A549 (cell line): ENCODE measurements around the gene ENTHD1. TPM values are rescaled to one million over a fixed set of nuclear protein-coding genes. Genes with fewer than 3 reads are reported as not detected.

Experiments used
- ATAC-seq, 2 experiments: fragments of 200-7000 bp in 1 of 2; fragments of >200 bp in 1 of 2; cut with Nextera tagmentation in 1 of 2; cut with Tn5 transposase in 1 of 2; 3 replicates each; pipeline versions ENCODE4 v1.8.0 to v1.9.1; 2018 to 2020; ENCODE audit warnings: mild to moderate bottlenecking in 1 of 2, moderate library complexity in 1 of 2
- CTCF ChIA-PET: fragments of 300-600 bp; sonication (Branson Sonifier 250); formaldehyde crosslinking; extraction: SDS; loops from one replicate; lab custom pipeline; 2021; ENCODE audit warnings: antibody characterized with exemption, inconsistent platforms; lab: Yijun Ruan, JAX
- POLR2A ChIA-PET: fragments of 350-600 bp; formaldehyde crosslinking; extraction: SDS; loops from one replicate; lab custom pipeline; 2021; ENCODE audit warnings: antibody characterized with exemption, inconsistent platforms; lab: Yijun Ruan, JAX
- DNase-seq, 2 experiments: peaks; one replicate each; pipeline versions ENCODE4 v3.0.0 to v3.0.0-alpha.2; 2011 to 2016; ENCODE audit warnings: low read depth in 1 of 2, low spot score in 1 of 2
- FAIRE-seq: peaks from 2 replicates; lab custom pipeline; 2011; peaks lifted over from hg19 to GRCh38; lab: Jason Lieb, UNC
- H3K27ac ChIP-seq, 2 experiments: fragments of >200 bp; sonication (Bioruptor Twin); formaldehyde crosslinking; 3 replicates each; pipeline ENCODE4 v1.5.1; 2016 to 2017
- H3K4me1 ChIP-seq: fragments of >200 bp; sonication (Bioruptor Twin); formaldehyde crosslinking; 3 replicates; pipeline ENCODE4 v1.6.1; 2016
- H3K4me2 ChIP-seq: fragments of >200 bp; sonication (Bioruptor Twin); formaldehyde crosslinking; 3 replicates; pipeline ENCODE4 v1.6.1; 2016
- H3K4me3 ChIP-seq: fragments of >200 bp; sonication (Bioruptor Twin); formaldehyde crosslinking; 3 replicates; pipeline ENCODE4 v1.5.1; 2016
- H3K9me3 ChIP-seq: fragments of >200 bp; sonication (Bioruptor Twin); formaldehyde crosslinking; 3 replicates; pipeline ENCODE4 v1.6.1; 2016
- CHD4 ChIP-seq: fragments of 200-600 bp; sonication (generic); IDR thresholded peaks from 2 replicates; pipeline ENCODE4 v1.6.1; 2016; ENCODE audit warnings: antibody characterized with exemption, mild to moderate bottlenecking, borderline replicate concordance
- EHMT2 ChIP-seq: fragments of 200-600 bp; sonication (generic); IDR thresholded peaks from 2 replicates; pipeline ENCODE4 v1.6.1; 2016; ENCODE audit warnings: antibody characterized with exemption, low read depth, mild to moderate bottlenecking, moderate library complexity
- FOSB ChIP-seq: fragments of 250-450 bp; sonication (Bioruptor Pico); IDR thresholded peaks from 2 replicates; pipeline ENCODE4 v1.5.0; 2020; ENCODE audit warnings: mild to moderate bottlenecking, moderate library complexity
- HOXA7 ChIP-seq: fragments of 250-450 bp; sonication (Bioruptor Pico); IDR thresholded peaks from 2 replicates; pipeline ENCODE4 v1.5.0; 2020; ENCODE audit warnings: mild to moderate bottlenecking, moderate library complexity
- JUNB ChIP-seq: fragments of >200 bp; sonication (Bioruptor Twin); formaldehyde crosslinking; IDR thresholded peaks from 2 replicates; pipeline ENCODE4 v1.6.1; 2016
- MAZ ChIP-seq: fragments of 150-350 bp; IDR thresholded peaks from 2 replicates; pipeline ENCODE4 v1.6.1; 2014; ENCODE audit warnings: antibody characterized with exemption, low read depth, low read length, borderline replicate concordance
- POLR2AphosphoS2 ChIP-seq: conservative IDR thresholded peaks from 2 replicates; pipeline ENCODE4 v1.6.1; 2012; ENCODE audit warnings: low read length, improper control_type of control experiment, inconsistent platforms
- RAD21 ChIP-seq, 2 experiments: fragments of >200 bp in 1 of 2; sonication (Bioruptor Twin) in 1 of 2; formaldehyde crosslinking in 1 of 2; IDR thresholded peaks in 1 of 2; conservative IDR thresholded peaks in 1 of 2; 2 replicates in 1 of 2; 3 replicates in 1 of 2; pipeline ENCODE4 v1.6.1; 2012 to 2018; ENCODE audit warnings: inconsistent platforms in 1 of 2
- RARB ChIP-seq: fragments of 250-450 bp; sonication (Bioruptor Pico); IDR thresholded peaks from 2 replicates; pipeline ENCODE4 v1.8.0; 2021; ENCODE audit warnings: mild to moderate bottlenecking, moderate library complexity
- RCOR1 ChIP-seq: fragments of 150-350 bp; IDR thresholded peaks from 2 replicates; pipeline ENCODE4 v1.6.1; 2014; ENCODE audit warnings: antibody characterized with exemption, low read length, low read depth
- RFX5 ChIP-seq: fragments of 450-650 bp; IDR thresholded peaks from 2 replicates; pipeline ENCODE4 v1.7.1; 2014; ENCODE audit warnings: antibody characterized with exemption, mild to moderate bottlenecking, moderate library complexity
- SMC3 ChIP-seq: fragments of >200 bp; sonication (Bioruptor Twin); formaldehyde crosslinking; IDR thresholded peaks from 3 replicates; pipeline ENCODE4 v1.6.1; 2018; ENCODE audit warnings: inconsistent platforms
- TFCP2L1 ChIP-seq: fragments of 250-450 bp; sonication (Bioruptor Pico); IDR thresholded peaks from 2 replicates; pipeline ENCODE4 v1.5.0; 2021; ENCODE audit warnings: mild to moderate bottlenecking
- ZFP36 ChIP-seq: fragments of 450-650 bp; IDR thresholded peaks from 2 replicates; pipeline ENCODE4 v1.6.1; 2014; ENCODE audit warnings: borderline replicate concordance; ENCODE audit not compliant: partially characterized antibody
- ZSCAN20 ChIP-seq: fragments of 250-450 bp; sonication (Bioruptor Pico); IDR thresholded peaks from 2 replicates; pipeline ENCODE4 v1.8.0; 2022; ENCODE audit warnings: mild to moderate bottlenecking, moderate library complexity
- WGBS: methylation state at CpG from one replicate; pipeline ENCODE4 v1.1.6; 2017; ENCODE audit errors: missing lambda C conversion rate; 5-methylcytosine and 5-hydroxymethylcytosine counted together
- polyA plus RNA-seq, 4 experiments: library from polyadenylated mRNA; depleted of rRNA in 3 of 4; stranded (reverse); fragments of >200 nt; fragmentation: RNase III in 1 of 4; extraction: RNeasy Plus Mini Kit Qiagen cat#74134 plus additional on column Dnase treatment in 1 of 4; gene quantifications; 2 replicates in 3 of 4; 3 replicates in 1 of 4; pipeline ENCODE4 v1.2.3, GENCODE V29; 2011 to 2017
- TF ChIP-seq, protein P1 (sequence below): IDR thresholded peaks from 2 replicates; pipeline ENCODE4 v1.6.1; 2012; ENCODE audit warnings: low read depth, borderline replicate concordance
- TF ChIP-seq, protein P2 (sequence below): IDR thresholded peaks from 2 replicates; pipeline ENCODE4 v1.6.1; 2012
- TF ChIP-seq, protein P3 (sequence below): fragments of 250-450 bp; sonication (Bioruptor Pico); IDR thresholded peaks from 2 replicates; pipeline ENCODE4 v1.5.0; 2021; ENCODE audit warnings: mild to moderate bottlenecking, moderate library complexity, borderline replicate concordance
- TF ChIP-seq, protein P4 (sequence below): IDR thresholded peaks from 2 replicates; pipeline ENCODE4 v1.6.1; 2012
- TF ChIP-seq, protein P5 (sequence below): fragments of 250-450 bp; sonication (Bioruptor Pico); IDR thresholded peaks from 2 replicates; pipeline ENCODE4 v1.5.0; 2020; ENCODE audit warnings: low read depth, mild to moderate bottlenecking, moderate library complexity
- TF ChIP-seq, protein P6 (sequence below): fragments of 450-650 bp; IDR thresholded peaks from 2 replicates; pipeline ENCODE4 v1.6.1; 2014; ENCODE audit warnings: antibody characterized with exemption
- TF ChIP-seq, protein P7 (sequence below): fragments of >200 bp; sonication (Bioruptor Twin); formaldehyde crosslinking; IDR thresholded peaks from 3 replicates; pipeline ENCODE4 v1.5.1; 2016

ENTHD1 gene
- polyA plus RNA-seq, 2 of the 4 experiments (the other 2 are of a cell fraction) = not detected

DNA sequence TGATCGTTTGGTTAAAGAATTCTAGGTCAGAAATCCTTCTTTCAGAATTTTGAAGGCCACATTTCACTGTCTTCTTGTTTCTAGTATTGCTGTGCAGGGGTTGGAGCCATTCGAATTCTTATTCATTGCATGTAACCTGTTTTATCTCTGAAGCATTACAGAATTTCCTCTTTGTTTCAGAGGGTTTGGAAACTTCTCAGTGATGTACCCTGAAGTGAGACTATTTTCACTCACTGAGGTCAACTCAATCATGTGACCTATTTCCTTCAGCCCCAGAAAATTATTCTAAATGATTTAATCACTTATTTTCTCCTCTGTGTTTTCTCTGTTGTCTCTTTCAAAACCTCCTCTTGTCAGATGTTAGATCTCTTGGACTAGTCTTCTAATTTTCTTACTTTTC, 147.8 kb downstream of the ENTHD1 start:
- H3K9me3 ChIP-seq = no peaks in the 10 kb centered on the region
- CTCF ChIA-PET = no interaction called here
- H3K4me3 ChIP-seq = no peak overlapping the region
- no peak for ATAC-seq
- no peak for FAIRE-seq
- H3K4me2 ChIP-seq = no peak overlapping the region
- POLR2A ChIA-PET = no interaction called here
- TF ChIP-seq RFX5 = no peak
- no peak for TF ChIP-seq MAZ
- TF ChIP-seq SMC3 = no peak
- TF ChIP-seq TFCP2L1 (CRISPR knock-in tag) = no peak
- no peak for TF ChIP-seq ZFP36
- TF ChIP-seq POLR2AphosphoS2 = no peak
- no peak for TF ChIP-seq ZSCAN20 (CRISPR knock-in tag)
- no peak for TF ChIP-seq FOSB (CRISPR knock-in tag)
- no peak for TF ChIP-seq JUNB
- TF ChIP-seq, protein P1, sequence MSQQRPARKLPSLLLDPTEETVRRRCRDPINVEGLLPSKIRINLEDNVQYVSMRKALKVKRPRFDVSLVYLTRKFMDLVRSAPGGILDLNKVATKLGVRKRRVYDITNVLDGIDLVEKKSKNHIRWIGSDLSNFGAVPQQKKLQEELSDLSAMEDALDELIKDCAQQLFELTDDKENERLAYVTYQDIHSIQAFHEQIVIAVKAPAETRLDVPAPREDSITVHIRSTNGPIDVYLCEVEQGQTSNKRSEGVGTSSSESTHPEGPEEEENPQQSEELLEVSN = no peak
- no peak for TF ChIP-seq RARB (CRISPR knock-in tag)
- TF ChIP-seq, protein P2, sequence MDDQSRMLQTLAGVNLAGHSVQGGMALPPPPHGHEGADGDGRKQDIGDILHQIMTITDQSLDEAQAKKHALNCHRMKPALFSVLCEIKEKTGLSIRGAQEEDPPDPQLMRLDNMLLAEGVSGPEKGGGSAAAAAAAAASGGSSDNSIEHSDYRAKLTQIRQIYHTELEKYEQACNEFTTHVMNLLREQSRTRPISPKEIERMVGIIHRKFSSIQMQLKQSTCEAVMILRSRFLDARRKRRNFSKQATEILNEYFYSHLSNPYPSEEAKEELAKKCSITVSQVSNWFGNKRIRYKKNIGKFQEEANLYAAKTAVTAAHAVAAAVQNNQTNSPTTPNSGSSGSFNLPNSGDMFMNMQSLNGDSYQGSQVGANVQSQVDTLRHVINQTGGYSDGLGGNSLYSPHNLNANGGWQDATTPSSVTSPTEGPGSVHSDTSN = no peak
- TF ChIP-seq, protein P3, sequence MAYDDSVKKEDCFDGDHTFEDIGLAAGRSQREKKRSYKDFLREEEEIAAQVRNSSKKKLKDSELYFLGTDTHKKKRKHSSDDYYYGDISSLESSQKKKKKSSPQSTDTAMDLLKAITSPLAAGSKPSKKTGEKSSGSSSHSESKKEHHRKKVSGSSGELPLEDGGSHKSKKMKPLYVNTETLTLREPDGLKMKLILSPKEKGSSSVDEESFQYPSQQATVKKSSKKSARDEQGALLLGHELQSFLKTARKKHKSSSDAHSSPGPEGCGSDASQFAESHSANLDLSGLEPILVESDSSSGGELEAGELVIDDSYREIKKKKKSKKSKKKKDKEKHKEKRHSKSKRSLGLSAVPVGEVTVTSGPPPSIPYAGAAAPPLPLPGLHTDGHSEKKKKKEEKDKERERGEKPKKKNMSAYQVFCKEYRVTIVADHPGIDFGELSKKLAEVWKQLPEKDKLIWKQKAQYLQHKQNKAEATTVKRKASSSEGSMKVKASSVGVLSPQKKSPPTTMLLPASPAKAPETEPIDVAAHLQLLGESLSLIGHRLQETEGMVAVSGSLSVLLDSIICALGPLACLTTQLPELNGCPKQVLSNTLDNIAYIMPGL (CRISPR knock-in tag) = no peak
- TF ChIP-seq, protein P4, sequence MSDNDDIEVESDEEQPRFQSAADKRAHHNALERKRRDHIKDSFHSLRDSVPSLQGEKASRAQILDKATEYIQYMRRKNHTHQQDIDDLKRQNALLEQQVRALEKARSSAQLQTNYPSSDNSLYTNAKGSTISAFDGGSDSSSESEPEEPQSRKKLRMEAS = no peak
- TF ChIP-seq, protein P5, sequence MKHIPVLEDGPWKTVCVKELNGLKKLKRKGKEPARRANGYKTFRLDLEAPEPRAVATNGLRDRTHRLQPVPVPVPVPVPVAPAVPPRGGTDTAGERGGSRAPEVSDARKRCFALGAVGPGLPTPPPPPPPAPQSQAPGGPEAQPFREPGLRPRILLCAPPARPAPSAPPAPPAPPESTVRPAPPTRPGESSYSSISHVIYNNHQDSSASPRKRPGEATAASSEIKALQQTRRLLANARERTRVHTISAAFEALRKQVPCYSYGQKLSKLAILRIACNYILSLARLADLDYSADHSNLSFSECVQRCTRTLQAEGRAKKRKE = no peak
- no peak for TF ChIP-seq EHMT2
- TF ChIP-seq, protein P6, sequence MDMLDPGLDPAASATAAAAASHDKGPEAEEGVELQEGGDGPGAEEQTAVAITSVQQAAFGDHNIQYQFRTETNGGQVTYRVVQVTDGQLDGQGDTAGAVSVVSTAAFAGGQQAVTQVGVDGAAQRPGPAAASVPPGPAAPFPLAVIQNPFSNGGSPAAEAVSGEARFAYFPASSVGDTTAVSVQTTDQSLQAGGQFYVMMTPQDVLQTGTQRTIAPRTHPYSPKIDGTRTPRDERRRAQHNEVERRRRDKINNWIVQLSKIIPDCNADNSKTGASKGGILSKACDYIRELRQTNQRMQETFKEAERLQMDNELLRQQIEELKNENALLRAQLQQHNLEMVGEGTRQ = no peak
- H3K4me1 ChIP-seq = no peaks in the 10 kb centered on the region
- no peak for DNase-seq
- WGBS = 3% methylated on average over 2 of the region's 2 CpGs
- H3K27ac ChIP-seq = no peak overlapping the region

DNA sequence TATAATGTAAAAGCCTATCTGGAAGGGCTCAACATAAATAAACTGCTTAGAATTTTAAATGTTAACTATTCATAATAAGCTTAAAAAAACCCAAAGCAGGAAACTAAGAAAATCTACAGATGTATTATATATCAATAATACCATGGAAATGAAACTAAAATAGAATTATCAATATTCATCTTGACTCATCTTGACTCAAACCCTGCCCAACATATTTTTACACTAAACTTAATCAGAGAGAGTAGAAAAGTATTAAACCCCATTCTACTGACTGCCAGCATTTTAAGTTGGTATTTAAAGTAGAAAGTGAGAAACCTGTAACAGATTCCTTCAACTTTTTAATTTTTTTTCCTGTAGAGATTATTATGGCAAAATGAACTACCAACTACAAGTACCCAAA, 149.2 kb downstream of the ENTHD1 start:
- H3K4me1 ChIP-seq = no peaks in the 10 kb centered on the region
- CTCF ChIA-PET = no interaction called here
- H3K27ac ChIP-seq = no peak overlapping the region
- DNase-seq = no peak
- no peak for ATAC-seq
- FAIRE-seq = no peak
- peaks cover 4% of the 10 kb centered on the region; the same call in 1 of the 3 replicates for H3K9me3 ChIP-seq
- POLR2A ChIA-PET = no interaction called here
- TF ChIP-seq CHD4 (no peak), RCOR1 (no peak), JUNB (no peak), RAD21 (conservative IDR thresholded peaks at IDR 0.05 in 1 of 2, IDR thresholded peaks at IDR 0.05 in 1 of 2) (no peak), ZFP36 (no peak), HOXA7 (CRISPR knock-in tag) (no peak)
- TF ChIP-seq, protein P7, sequence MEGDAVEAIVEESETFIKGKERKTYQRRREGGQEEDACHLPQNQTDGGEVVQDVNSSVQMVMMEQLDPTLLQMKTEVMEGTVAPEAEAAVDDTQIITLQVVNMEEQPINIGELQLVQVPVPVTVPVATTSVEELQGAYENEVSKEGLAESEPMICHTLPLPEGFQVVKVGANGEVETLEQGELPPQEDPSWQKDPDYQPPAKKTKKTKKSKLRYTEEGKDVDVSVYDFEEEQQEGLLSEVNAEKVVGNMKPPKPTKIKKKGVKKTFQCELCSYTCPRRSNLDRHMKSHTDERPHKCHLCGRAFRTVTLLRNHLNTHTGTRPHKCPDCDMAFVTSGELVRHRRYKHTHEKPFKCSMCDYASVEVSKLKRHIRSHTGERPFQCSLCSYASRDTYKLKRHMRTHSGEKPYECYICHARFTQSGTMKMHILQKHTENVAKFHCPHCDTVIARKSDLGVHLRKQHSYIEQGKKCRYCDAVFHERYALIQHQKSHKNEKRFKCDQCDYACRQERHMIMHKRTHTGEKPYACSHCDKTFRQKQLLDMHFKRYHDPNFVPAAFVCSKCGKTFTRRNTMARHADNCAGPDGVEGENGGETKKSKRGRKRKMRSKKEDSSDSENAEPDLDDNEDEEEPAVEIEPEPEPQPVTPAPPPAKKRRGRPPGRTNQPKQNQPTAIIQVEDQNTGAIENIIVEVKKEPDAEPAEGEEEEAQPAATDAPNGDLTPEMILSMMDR = no peak
- TF ChIP-seq, all 56 proteins: peak for 0
- Histone ChIP-seq H3K4me3 (no peak overlapping the region), H3K4me2 (no peak overlapping the region)
